GM21367 (cell line): ENCODE data around the gene ELMO1.
"Not testable (repeated sequence)": the region's sequence is repeated elsewhere in the genome, so short reads cannot be mapped to it uniquely, and the experiment has no call there.

Experiments used
- ATAC-seq: cut with Tn5 transposase; IDR thresholded peaks from one replicate; pipeline ENCODE4 v1.9.1; 2021; ENCODE audit not compliant: unreplicated experiment

Gene ELMO1

DNA sequence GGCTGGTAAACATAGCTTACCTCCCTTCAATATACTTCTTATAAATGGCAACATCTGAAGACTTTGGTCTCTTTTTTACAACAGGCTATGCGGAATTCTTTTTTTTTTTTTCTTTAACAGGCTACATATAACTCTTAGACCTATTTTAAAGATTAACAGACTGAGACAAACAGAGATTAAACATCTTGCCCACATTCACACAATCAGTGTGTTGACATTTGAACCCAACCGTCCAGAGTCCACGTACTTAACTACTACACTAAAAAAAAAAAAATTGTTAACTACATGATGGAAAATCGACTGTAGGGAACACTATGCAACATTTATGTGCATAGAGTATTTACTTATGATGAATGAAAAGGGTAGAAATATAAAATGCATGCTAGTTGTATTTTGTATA is 298.5 kb downstream of the ELMO1 start:
- no peak for ATAC-seq

DNA sequence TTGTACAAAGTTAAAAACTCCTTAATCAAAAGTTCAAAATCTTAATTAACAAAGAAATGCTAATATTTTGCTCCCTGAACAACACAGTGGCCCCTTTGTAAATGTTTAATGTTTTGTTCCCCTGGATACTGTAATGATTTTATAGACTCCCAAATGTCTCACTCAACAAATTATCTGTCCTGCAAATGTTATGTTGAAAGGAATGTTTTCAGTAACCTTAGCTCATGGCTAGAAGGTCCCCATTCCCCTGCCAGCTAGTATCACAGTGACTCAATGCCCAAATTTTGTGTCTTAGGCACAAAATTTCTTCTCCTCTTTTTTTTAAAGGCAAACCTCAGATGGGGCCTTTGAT is 298.9 kb downstream of the ELMO1 start:
- no peak for ATAC-seq

DNA sequence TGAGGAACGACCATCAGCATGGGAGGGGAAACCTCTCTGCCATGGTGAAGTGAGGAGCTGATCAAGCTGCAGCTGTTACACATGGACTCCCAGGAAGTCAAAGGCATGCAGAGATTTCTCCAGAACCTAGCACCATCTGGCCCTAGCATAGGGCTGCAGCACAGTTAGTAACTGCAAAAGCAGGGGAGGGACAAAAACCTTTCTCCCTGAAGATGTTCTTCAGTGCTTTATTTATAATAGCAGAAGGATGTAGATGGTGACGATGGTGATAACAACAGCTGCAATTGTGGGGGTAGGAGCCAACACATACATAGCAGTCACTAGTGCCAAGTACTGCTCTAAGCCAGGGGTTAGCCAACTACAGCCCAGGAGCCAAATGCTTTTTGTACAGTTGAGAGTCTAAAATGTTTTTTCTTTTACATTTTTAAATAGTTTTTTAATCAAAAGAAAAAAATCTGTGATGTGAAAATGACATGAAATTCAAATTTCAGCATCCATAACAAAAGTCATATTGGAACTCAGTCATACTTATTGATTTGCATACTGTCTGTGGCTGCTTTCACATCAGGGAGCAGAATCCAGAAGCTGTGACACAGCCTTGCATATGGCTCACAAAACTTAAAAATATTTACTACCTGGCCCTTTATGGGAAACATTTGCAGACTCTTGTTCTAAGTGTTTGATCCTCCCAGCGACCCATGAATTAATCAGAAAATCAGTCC is 299.5 kb downstream of the ELMO1 start:
- ATAC-seq: peak; percentile 53

DNA sequence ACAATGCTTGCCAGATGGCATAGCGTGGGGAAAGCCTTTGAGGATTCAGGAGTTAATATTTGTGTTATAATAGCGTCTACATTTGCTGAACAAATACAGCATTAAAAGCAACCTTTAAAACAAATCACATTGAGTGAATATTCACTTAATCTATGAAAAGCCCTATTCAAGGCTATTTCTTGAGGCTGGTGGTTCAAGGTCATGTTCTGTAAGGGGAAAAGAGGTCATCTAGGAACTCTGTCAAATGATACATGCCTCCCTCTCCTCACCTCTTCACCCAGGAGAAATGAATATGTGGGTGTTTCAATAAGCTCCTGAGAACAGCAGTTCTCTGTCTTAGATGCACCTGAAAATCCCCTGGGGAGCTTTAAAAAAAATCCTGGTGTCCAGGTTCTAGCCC is 303.0 kb downstream of the ELMO1 start:
- no peak for ATAC-seq

DNA sequence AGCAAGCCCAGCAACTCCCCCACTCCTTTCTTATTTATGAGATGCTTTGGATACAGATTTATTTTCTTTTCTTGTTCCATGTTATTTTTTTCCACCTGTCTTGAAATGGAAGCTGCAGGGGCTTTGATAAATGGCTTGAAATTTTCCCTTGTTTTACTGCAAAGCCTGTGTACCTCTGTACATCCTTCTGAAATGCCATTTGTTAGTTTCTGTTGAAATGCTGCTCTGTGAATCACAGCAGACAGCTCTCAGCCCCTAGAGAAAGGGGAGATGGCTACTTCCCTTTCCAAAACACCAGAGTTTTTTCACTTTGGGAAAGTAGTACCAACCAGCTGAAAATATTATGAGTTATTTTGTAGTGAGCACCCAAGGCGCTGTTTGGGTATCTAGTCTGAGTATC is 304.2 kb downstream of the ELMO1 start:
- ATAC-seq: no peak

GRCh38 chr7:37142958-37143357 is 305.7 kb downstream of the ELMO1 start:
- ATAC-seq: no peak

DNA sequence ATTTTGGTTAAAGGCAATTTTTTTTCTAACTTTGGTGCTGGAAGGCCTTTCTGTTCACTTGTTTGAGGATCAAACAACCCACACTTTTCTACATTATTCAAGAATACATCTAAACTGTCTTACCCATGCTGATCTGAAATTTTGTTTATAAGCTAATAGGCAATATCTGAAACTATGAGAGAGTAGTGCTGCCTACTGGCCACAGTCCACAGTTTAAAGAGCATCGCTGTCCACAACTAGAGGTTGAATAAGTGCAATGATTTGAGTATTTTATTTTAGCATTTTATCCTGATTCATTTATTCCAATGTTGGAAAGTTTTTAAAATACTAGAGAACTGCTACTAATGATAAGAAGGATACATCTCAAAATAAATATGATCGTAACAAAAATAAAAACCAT is 306.9 kb downstream of the ELMO1 start:
- no peak for ATAC-seq

GRCh38 chr7:37133902-37134301 is 314.8 kb downstream of the ELMO1 start:
- ATAC-seq: not testable (repeated sequence)

DNA sequence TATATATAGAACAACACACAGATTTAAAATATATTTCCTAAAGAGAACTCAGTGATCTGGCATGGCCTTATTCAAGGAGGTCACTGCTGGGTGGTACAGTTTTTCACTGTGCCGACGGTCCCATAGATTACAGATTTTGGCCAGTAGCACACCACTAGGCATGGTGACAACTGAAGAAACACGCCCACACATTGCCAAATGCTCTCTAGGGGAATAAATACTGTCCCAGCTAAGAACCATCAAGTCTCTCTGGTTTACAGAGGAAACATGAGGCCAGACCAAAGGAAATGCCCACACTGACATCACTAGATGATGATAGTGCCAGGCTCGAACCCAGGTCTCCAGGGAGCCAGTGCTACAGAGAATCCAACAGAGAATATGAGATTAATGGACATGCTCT is 316.8 kb downstream of the ELMO1 start:
- no peak for ATAC-seq

DNA sequence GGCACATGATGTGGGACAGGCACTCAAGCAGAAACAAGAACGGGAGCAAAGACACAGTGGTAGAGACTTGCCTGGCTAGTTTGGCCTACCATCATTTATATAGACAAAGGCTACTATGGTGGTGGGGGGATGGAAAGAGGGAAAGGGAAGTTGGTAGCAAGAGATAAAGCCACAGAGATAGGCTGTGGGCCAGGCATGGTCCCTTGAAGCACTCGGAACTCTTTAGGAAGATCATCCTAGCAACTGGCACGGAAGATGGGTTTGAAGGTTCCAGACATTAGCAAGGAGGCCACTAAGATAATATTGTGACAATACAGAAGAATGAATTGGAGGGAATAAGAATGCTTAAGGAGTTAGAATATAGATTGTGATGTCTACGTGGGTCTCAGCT is 319.6 kb downstream of the ELMO1 start:
- no peak for ATAC-seq

- ATAC-seq: no peak
Observed at GRCh38 chr7:37128327-37129034, 320.2 kb downstream of the ELMO1 start.

- ATAC-seq: no peak
Observed at GRCh38 chr7:37119296-37119860, 329.3 kb downstream of the ELMO1 start.

DNA sequence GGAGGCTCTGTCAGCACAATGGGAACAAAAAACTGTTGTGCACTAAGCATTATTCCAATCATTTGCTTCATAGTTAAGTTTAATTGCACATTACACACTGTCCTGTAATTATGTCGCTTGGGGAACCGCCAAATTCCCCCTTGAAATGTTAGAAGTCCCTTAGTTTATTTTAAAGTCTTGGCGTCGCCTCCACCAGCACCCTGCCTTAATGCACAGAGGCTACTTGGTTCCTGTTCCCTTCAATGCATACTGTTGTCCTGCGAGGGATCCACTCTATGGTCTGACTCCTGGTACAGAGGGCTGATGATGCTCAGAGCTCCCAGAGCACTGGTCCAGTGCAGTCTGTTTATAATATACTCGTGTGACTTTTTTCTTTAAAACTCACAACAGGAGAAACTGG is 330.7 kb downstream of the ELMO1 start:
- no peak for ATAC-seq

DNA sequence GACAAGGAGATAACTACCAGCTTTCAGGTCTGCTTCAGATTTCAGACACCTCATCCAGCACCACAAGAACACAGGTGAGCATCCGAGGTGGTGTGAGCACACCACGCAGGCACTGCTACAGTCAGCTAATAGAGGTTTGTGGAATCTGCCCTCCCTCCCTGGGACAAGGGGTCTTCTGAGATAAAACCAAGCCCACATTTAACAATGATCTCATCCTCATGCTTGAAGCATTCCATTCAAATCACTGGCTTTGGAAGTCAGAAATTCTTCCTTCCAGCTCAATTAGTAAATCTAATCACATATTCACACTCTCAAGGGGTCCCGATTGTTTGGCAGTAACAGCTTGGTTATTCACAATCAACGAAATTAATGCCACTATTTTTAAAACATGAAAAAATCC is 331.4 kb downstream of the ELMO1 start:
- no peak for ATAC-seq

- ATAC-seq: no peak
Observed at GRCh38 chr7:37116093-37116701, 332.5 kb downstream of the ELMO1 start.

GRCh38 chr7:37113661-37114355 is 334.9 kb downstream of the ELMO1 start:
- no peak for ATAC-seq

GRCh38 chr7:37112876-37113275 is 335.8 kb downstream of the ELMO1 start:
- no peak for ATAC-seq

DNA sequence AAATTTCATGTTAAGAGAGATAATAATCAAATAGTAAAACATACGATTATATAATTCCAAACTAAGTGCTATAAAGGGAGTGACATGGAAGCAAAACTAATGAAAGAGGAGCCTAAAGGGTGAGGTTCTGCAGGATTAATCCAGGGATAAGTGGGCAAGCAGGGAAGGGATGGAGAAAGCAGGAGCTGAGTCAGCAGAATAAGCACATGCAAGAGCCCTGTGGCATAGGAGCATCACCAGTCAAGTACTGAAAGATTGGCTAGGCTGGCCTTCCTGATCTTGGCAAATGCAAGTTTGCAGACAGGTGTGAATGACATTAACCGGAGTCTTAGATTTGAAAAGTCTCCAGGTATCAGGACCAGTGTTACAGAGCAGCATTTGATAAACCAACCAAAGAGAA is 336.4 kb downstream of the ELMO1 start:
- ATAC-seq: no peak

DNA sequence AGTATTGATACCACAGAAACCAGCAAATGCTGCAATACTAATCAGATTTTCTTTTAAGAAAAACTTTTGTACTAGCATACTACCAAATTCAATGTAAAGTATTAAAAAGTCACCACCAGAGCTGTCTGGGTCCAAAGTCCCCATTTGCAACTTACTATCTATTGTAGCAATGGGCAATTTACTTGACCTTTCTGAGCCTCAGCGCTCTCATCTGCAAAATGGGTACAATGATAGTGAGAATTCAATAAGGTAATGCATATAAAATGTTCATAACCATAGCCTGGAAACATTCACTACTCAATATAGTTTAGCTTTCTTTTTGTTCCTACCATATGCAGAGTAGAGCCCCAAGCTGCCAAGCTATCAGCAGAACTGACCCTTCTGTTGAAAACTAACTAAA is 337.2 kb downstream of the ELMO1 start:
- no peak for ATAC-seq

DNA sequence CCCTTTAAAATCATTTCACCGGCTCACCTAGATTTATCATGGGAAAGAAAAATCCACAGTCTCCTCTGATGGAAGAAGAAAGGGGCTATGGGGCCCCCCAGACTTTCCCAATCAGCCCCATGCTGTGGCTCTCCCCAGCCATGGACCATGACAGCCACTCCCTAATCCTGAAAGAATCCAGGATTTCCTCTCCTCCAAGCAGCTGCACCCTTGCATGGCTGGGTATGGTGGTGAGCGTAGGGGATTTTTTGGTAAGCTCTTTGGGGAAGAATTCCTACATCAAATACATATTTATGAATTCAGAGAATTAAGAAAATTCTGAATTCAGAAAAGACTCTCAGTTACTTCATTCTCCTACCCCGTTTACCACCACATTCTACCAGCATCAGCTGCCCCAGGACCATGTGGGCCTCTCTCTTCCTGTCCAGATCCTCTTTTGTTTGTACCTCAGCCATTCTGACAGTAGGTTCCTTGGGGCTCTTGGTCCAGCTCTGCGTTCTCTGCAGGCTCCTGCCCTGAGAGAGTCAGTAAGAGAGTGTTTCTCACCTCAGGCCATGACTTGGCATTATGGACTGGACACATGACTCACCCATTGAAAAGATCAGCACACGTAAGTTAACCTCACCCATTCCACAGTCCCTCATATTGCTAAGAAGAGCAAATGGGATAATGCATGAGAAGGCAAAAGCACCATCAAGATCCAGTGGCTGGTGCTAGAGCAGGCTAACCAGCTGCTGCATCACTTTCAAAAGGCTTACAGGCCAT is 337.8 kb downstream of the ELMO1 start:
- ATAC-seq: no peak

- ATAC-seq: no peak
Observed at GRCh38 chr7:37109843-37110242, 338.8 kb downstream of the ELMO1 start.
